Karpas-422 (cell line): ENCODE measurements around the gene HSCB. TPM values are rescaled to one million over a fixed set of nuclear protein-coding genes. Genes with fewer than 3 reads are reported as not detected.
A peak's percentile ranks its signal among the peaks of the same experiment; 100 is the strongest.
"Not testable (repeated sequence)": the region's sequence is repeated elsewhere in the genome, so short reads cannot be mapped to it uniquely, and the experiment has no call there.

Source experiments
- DNase-seq: peaks from one replicate; pipeline ENCODE4 v3.0.0-alpha.2; 2015
- H2AFZ ChIP-seq: fragments of 200-600 bp; sonication (generic); 2 replicates; pipeline ENCODE4 v1.6.1; 2014; ENCODE audit warnings: antibody characterized with exemption, low read length, mixed read lengths
- H3K27ac ChIP-seq: fragments of 200-600 bp; sonication (generic); 2 replicates; pipeline ENCODE4 v1.5.1; 2014; ENCODE audit warnings: mild to moderate bottlenecking, low read length, moderate library complexity
- H3K27me3 ChIP-seq: fragments of 200-600 bp; sonication (generic); 2 replicates; pipeline ENCODE4 v1.6.1; 2014; ENCODE audit warnings: low read length, mixed read lengths
- H3K36me3 ChIP-seq: fragments of 200-600 bp; sonication (generic); 2 replicates; pipeline ENCODE4 v1.6.1; 2014; ENCODE audit warnings: low read length, mixed read lengths; ENCODE audit not compliant: insufficient read depth
- H3K4me1 ChIP-seq: fragments of 200-600 bp; sonication (generic); 2 replicates; pipeline ENCODE4 v1.6.1; 2014; ENCODE audit warnings: mild to moderate bottlenecking, low read length, mixed read lengths
- H3K4me2 ChIP-seq: fragments of 200-600 bp; sonication (generic); 2 replicates; pipeline ENCODE4 v1.6.1; 2014; ENCODE audit warnings: low read length, low read depth, mild to moderate bottlenecking; ENCODE audit not compliant: poor library complexity, severe bottlenecking
- H3K4me3 ChIP-seq: fragments of 200-600 bp; sonication (generic); 2 replicates; pipeline ENCODE4 v1.5.1; 2014; ENCODE audit warnings: mild to moderate bottlenecking, antibody characterized with exemption, low read length, mixed read lengths
- H3K79me2 ChIP-seq: fragments of 200-600 bp; sonication (generic); 2 replicates; pipeline ENCODE4 v1.6.1; 2014; ENCODE audit warnings: mild to moderate bottlenecking, low read length, mixed read lengths
- H3K9ac ChIP-seq: fragments of 200-600 bp; sonication (generic); 2 replicates; pipeline ENCODE4 v1.6.0; 2014; ENCODE audit warnings: low read length
- H3K9me2 ChIP-seq: fragments of 200-600 bp; sonication (generic), shearing (Covaris generic); replicated peaks from 2 replicates; pipeline ENCODE4 v1.6.0; 2014; ENCODE audit warnings: mild to moderate bottlenecking, low read length, moderate library complexity; ENCODE audit not compliant: insufficient read depth
- H3K9me3 ChIP-seq: fragments of 300-700, 200-600 bp; sonication (generic); 2 replicates; pipeline ENCODE4 v1.6.1; 2014; ENCODE audit warnings: low read length, mixed read lengths
- H4K20me1 ChIP-seq: fragments of 200-600 bp; sonication (generic); 2 replicates; pipeline ENCODE4 v1.6.1; 2014; ENCODE audit warnings: mild to moderate bottlenecking, antibody characterized with exemption, low read length, low read depth; ENCODE audit not compliant: insufficient read depth
- total RNA-seq: library from RNA; depleted of rRNA; stranded (reverse); fragments of >200 nt; shearing (Covaris generic); gene quantifications from 2 replicates; pipeline ENCODE4 v1.2.3, GENCODE V29; 2014; ENCODE audit warnings: low replicate concordance; rRNA removed

HSCB gene
- total RNA-seq = 20.7 and 24.1 TPM in 2 replicates

- Histone ChIP-seq H4K20me1 (no peaks in the 10 kb centered on the region), H3K9me3 (no peaks in the 10 kb centered on the region), H3K27me3 (no peaks in the 10 kb centered on the region), H3K9ac (peak within 1 kb of the TSS; percentile 91), H3K27ac (peak within 1 kb of the TSS; percentile 79), H3K4me1 (peaks cover 39% of the 10 kb centered on the region), H3K4me3 (peak within 1 kb of the TSS; percentile 80), H3K36me3 (peaks cover 22% of the 10 kb centered on the region; the same call in 1 of the 2 replicates), H3K4me2 (peak within 1 kb of the TSS; percentile 92), H3K9me2 (no peaks in the 10 kb centered on the region), H2AFZ (peak within 1 kb of the TSS; percentile 81), H3K79me2 (peaks cover 62% of the 10 kb centered on the region)
- DNase-seq = peak; percentile 99
Measured at GRCh38 chr22:28741785-28742561, at the start of gene HSCB, which contains the start of gene CHEK2. Gene HSCB (plus strand): TSS chr22:28742039. CDS start chr22:28742096, 57 bp downstream. Gene CHEK2 (minus strand): TSS chr22:28741820. CDS start chr22:28734721, 7,099 bp downstream.

DNA sequence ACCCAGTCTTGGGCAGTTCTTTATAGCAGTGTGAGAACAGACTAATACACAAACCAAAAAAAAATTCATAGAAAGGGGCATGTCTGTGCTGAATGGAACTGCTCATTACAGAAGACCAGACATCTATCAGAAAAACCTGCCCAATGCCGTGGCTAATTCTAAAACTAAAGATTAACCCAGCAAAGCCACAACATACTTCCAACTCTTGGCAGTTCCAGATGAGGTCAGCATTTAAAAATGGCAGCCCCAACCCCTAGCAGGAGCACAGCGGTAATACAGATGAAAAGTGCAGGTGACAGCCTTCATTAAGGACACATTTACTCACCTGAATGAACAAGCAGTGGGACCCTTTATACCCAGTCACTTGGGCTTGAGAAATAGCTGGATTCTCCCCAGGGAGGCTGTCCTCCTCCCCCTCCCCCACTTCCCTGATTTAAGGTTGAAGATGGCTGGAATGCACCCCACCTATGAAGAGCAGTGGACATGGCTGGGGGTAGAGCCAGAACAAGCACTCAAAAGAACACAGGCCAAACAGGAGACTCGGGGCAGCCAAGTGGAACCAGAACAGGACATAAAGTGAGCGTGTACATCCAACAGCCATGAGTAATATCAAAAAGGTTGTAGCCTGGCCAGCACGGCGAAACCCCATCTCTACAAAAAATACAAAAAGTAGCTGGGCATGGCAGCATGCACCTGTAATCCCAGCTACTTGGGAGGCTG lies 48.6 kb upstream of the HSCB start:
- not testable (repeated sequence) for H4K20me1 ChIP-seq

DNA sequence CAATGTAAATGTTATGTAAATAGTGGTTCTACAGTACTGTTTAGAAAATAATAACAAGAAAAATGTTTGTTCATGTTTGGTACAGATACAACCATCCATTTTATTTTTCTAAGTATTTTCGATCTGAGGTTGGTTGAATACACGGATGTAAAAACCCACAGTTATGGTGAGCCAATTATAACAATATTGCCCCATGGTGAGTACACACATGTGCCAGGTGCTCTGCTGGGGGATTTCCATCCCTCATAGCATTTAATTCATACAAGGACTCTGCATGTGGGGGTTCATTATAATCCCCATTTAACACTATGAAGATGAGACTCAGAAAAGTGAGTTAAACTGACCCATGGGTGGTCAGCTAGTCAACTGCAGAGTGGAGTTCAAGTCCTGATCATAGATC lies 38.9 kb upstream of the HSCB start:
- H3K27ac ChIP-seq = no peak overlapping the region
- no peak overlapping the region for H3K4me2 ChIP-seq
- peaks cover 35% of the 10 kb centered on the region for H3K36me3 ChIP-seq
- H3K4me3 ChIP-seq = no peak overlapping the region
- H3K79me2 ChIP-seq = no peaks in the 10 kb centered on the region
- H3K9me3 ChIP-seq = no peaks in the 10 kb centered on the region
- H2AFZ ChIP-seq = no peak overlapping the region
- peaks cover 8% of the 10 kb centered on the region for H3K4me1 ChIP-seq
- peak; percentile 21 for DNase-seq
- H4K20me1 ChIP-seq = no peaks in the 10 kb centered on the region
- no peak overlapping the region for H3K9ac ChIP-seq
- H3K9me2 ChIP-seq = no peaks in the 10 kb centered on the region
- H3K27me3 ChIP-seq = no peaks in the 10 kb centered on the region

More for the DNA sequence above, 48.6 kb upstream of the HSCB start:
- not testable (repeated sequence) for H3K9me2 ChIP-seq, H3K27me3 ChIP-seq, H3K36me3 ChIP-seq, H3K79me2 ChIP-seq, H2AFZ ChIP-seq, H3K4me2 ChIP-seq, H3K4me1 ChIP-seq, H3K9me3 ChIP-seq, H3K4me3 ChIP-seq, H3K27ac ChIP-seq, H3K9ac ChIP-seq
- peak; percentile 37 for DNase-seq

GRCh38 chr22:28703436-28703835 lies 38.4 kb upstream of the HSCB start:
- Histone ChIP-seq H4K20me1 (no peaks in the 10 kb centered on the region), H3K9me2 (no peaks in the 10 kb centered on the region), H2AFZ (no peak overlapping the region), H3K4me3 (no peak overlapping the region), H3K27ac (no peak overlapping the region), H3K36me3 (peaks cover 35% of the 10 kb centered on the region), H3K9me3 (no peaks in the 10 kb centered on the region), H3K27me3 (no peaks in the 10 kb centered on the region), H3K4me2 (no peak overlapping the region), H3K4me1 (peaks cover 8% of the 10 kb centered on the region), H3K79me2 (no peaks in the 10 kb centered on the region), H3K9ac (no peak overlapping the region)
- DNase-seq = peak; percentile 31

DNA sequence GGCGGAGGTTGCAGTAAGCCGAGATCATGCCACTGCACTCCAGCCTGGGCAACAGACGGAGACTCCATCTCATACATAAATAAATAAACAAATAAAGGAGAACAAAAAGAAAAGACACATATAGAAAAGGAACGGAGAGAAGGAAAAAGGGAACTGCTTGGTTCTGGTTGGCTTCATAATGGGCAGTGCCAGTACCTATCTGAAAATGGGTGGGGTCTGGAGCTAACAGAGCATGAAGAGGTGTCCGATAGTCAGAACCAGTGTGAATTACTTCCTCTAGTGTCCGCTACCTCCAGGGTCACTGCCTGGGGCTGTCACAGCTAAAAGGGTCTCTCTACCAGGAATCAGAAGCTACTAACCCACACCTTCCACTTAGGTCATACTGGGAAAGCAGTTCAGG lies 35.0 kb upstream of the HSCB start:
- H3K9me3 ChIP-seq = no peaks in the 10 kb centered on the region
- H3K9ac ChIP-seq = no peak overlapping the region
- no peaks in the 10 kb centered on the region for H3K27me3 ChIP-seq
- H3K4me1 ChIP-seq = peaks cover 8% of the 10 kb centered on the region
- no peak overlapping the region for H2AFZ ChIP-seq
- DNase-seq = no peak
- no peaks in the 10 kb centered on the region for H3K9me2 ChIP-seq
- H3K79me2 ChIP-seq = no peaks in the 10 kb centered on the region
- peaks cover 38% of the 10 kb centered on the region for H3K36me3 ChIP-seq
- no peak overlapping the region for H3K27ac ChIP-seq
- no peak overlapping the region for H3K4me2 ChIP-seq
- no peaks in the 10 kb centered on the region for H4K20me1 ChIP-seq
- H3K4me3 ChIP-seq = no peak overlapping the region

- no peak overlapping the region for H2AFZ ChIP-seq
- H3K4me2 ChIP-seq = no peak overlapping the region
- H3K9ac ChIP-seq = no peak overlapping the region
- H3K27me3 ChIP-seq = no peaks in the 10 kb centered on the region
- no peaks in the 10 kb centered on the region for H3K9me2 ChIP-seq
- no peaks in the 10 kb centered on the region for H3K79me2 ChIP-seq
- no peaks in the 10 kb centered on the region for H3K9me3 ChIP-seq
- no peak overlapping the region for H3K27ac ChIP-seq
- no peak overlapping the region for H3K4me3 ChIP-seq
- DNase-seq = no peak
- H4K20me1 ChIP-seq = no peaks in the 10 kb centered on the region
- peaks cover 8% of the 10 kb centered on the region for H3K4me1 ChIP-seq
- H3K36me3 ChIP-seq = peaks cover 40% of the 10 kb centered on the region; the same call in 1 of the 2 replicates
Measured at GRCh38 chr22:28710107-28710506, 31.7 kb upstream of the HSCB start.

- Histone ChIP-seq H3K4me2 (no peak overlapping the region), H3K9me2 (no peaks in the 10 kb centered on the region), H4K20me1 (no peaks in the 10 kb centered on the region), H2AFZ (no peak overlapping the region), H3K4me3 (no peak overlapping the region), H3K4me1 (peaks cover 8% of the 10 kb centered on the region), H3K27ac (no peak overlapping the region), H3K9ac (no peak overlapping the region), H3K79me2 (no peaks in the 10 kb centered on the region), H3K36me3 (peaks cover 40% of the 10 kb centered on the region; the same call in 1 of the 2 replicates), H3K27me3 (no peaks in the 10 kb centered on the region), H3K9me3 (no peaks in the 10 kb centered on the region)
- DNase-seq = no peak
Measured at GRCh38 chr22:28710576-28711191, 31.2 kb upstream of the HSCB start.

GRCh38 chr22:28711341-28711740 lies 30.5 kb upstream of the HSCB start:
- H3K9me3 ChIP-seq = no peaks in the 10 kb centered on the region
- H3K9me2 ChIP-seq = no peaks in the 10 kb centered on the region
- peaks cover 8% of the 10 kb centered on the region for H3K4me1 ChIP-seq
- no peak for DNase-seq
- no peaks in the 10 kb centered on the region for H4K20me1 ChIP-seq
- H3K79me2 ChIP-seq = no peaks in the 10 kb centered on the region
- peaks cover 35% of the 10 kb centered on the region; the same call in 1 of the 2 replicates for H3K36me3 ChIP-seq
- H3K27me3 ChIP-seq = no peaks in the 10 kb centered on the region
- no peak overlapping the region for H3K4me3 ChIP-seq
- no peak overlapping the region for H3K9ac ChIP-seq
- H3K27ac ChIP-seq = no peak overlapping the region
- no peak overlapping the region for H2AFZ ChIP-seq
- no peak overlapping the region for H3K4me2 ChIP-seq
